HepG2 (cell line): ENCODE measurements around the gene SPTBN4. TPM values are rescaled to one million over a fixed set of nuclear protein-coding genes. Genes with fewer than 3 reads are reported as not detected.

Experiments
- ARHGAP35 ChIP-seq: sonication (generic); formaldehyde crosslinking; IDR thresholded peaks from 2 replicates; pipeline ENCODE4 v1.9.0; 2022; ENCODE audit warnings: mild to moderate bottlenecking, inconsistent platforms, moderate library complexity, missing genetic modification reagents, borderline replicate concordance
- EED ChIP-seq: sonication (generic); formaldehyde crosslinking; IDR thresholded peaks from 2 replicates; pipeline ENCODE4 v1.5.0; 2020; ENCODE audit warnings: mild to moderate bottlenecking, missing genetic modification reagents
- GABPB1 ChIP-seq: IDR thresholded peaks from 2 replicates; pipeline ENCODE4 v1.6.1; 2016; ENCODE audit warnings: mild to moderate bottlenecking, missing genetic modification reagents, moderate library complexity, missing compliant biosample characterization
- RXRA ChIP-seq: sonication (generic); formaldehyde crosslinking; IDR thresholded peaks from 2 replicates; pipeline ENCODE4 v1.5.1; 2020; ENCODE audit warnings: missing genetic modification reagents
- SIN3A ChIP-seq: IDR thresholded peaks from 2 replicates; pipeline ENCODE4 v1.6.1; 2011; ENCODE audit warnings: low read depth, mild to moderate bottlenecking, control low read depth, low read length, borderline replicate concordance
- SP4 ChIP-seq: sonication (generic); formaldehyde crosslinking; IDR thresholded peaks from 2 replicates; pipeline ENCODE4 v1.8.1; 2023; ENCODE audit warnings: mild to moderate bottlenecking, missing genetic modification reagents
- TBL1XR1 ChIP-seq: fragments of 150-350 bp; IDR thresholded peaks from 2 replicates; pipeline ENCODE4 v1.6.1; 2014; ENCODE audit warnings: borderline replicate concordance, low read length; ENCODE audit not compliant: partially characterized antibody
- ZBTB8A ChIP-seq: sonication (generic); formaldehyde crosslinking; IDR thresholded peaks from 2 replicates; pipeline ENCODE4 v1.4.0; 2020; ENCODE audit warnings: mild to moderate bottlenecking, low read depth, missing genetic modification reagents, borderline replicate concordance
- ZFP36L1 ChIP-seq: sonication (generic); formaldehyde crosslinking; IDR thresholded peaks from 2 replicates; pipeline ENCODE4 v1.8.0; 2022; ENCODE audit warnings: mild to moderate bottlenecking, missing genetic modification reagents, moderate library complexity
- ZNF354B ChIP-seq: sonication (generic); formaldehyde crosslinking; IDR thresholded peaks from 2 replicates; pipeline ENCODE4 v1.8.0; 2022; ENCODE audit warnings: mild to moderate bottlenecking, missing genetic modification reagents
- polyA plus RNA-seq, 8 experiments: library from polyadenylated mRNA; depleted of rRNA in 3 of 8; stranded (reverse) in 7 of 8; unstranded in 1 of 8; fragments of >200 nt; fragmentation: Illumina TruSeq in 4 of 8; extraction: Trizol in 4 of 8; gene quantifications; 2 replicates each; pipeline versions ENCODE4 v1.2.1 to v1.2.3, GENCODE V29; 2011 to 2016; ENCODE audit warnings: low read depth in 4 of 8, missing spikeins in 1 of 8, mixed read lengths in 1 of 8; ENCODE audit not compliant: insufficient read depth in 1 of 8
- total RNA-seq, 5 experiments: library from RNA; depleted of rRNA; stranded (reverse); fragments of >200 nt; fragmentation: Illumina TruSeq; extraction: Trizol; gene quantifications; 2 replicates each; pipeline ENCODE4 v1.2.3, GENCODE V29; 2016; ENCODE audit warnings: low read depth in 1 of 5
- TF ChIP-seq, protein P1 (sequence below): sonication (generic); formaldehyde crosslinking; IDR thresholded peaks from 2 replicates; pipeline ENCODE4 v1.8.1; 2023; ENCODE audit warnings: missing genetic modification reagents, inconsistent platforms, borderline replicate concordance
- TF ChIP-seq, protein P2 (sequence below): IDR thresholded peaks from 2 replicates; pipeline ENCODE4 v1.6.1; 2012; ENCODE audit warnings: inconsistent platforms
- TF ChIP-seq, protein P3 (sequence below): sonication (generic); formaldehyde crosslinking; IDR thresholded peaks from 2 replicates; pipeline ENCODE4 v1.5.0; 2020; ENCODE audit warnings: mild to moderate bottlenecking, missing genetic modification reagents, moderate library complexity
- TF ChIP-seq, protein P4 (sequence below): sonication (generic); formaldehyde crosslinking; IDR thresholded peaks from 2 replicates; pipeline ENCODE4 v1.5.0; 2020; ENCODE audit warnings: missing genetic modification reagents
- TF ChIP-seq, protein P5 (sequence below): sonication (generic); formaldehyde crosslinking; IDR thresholded peaks from 2 replicates; pipeline ENCODE4 v1.4.0; 2020; ENCODE audit warnings: mild to moderate bottlenecking, missing genetic modification reagents

SPTBN4 gene
- total and polyA plus RNA-seq, 2 of the 13 experiments (the other 11 are each of a cell fraction or from before 2014, with no cell fraction given), result 0.11 TPM

DNA sequence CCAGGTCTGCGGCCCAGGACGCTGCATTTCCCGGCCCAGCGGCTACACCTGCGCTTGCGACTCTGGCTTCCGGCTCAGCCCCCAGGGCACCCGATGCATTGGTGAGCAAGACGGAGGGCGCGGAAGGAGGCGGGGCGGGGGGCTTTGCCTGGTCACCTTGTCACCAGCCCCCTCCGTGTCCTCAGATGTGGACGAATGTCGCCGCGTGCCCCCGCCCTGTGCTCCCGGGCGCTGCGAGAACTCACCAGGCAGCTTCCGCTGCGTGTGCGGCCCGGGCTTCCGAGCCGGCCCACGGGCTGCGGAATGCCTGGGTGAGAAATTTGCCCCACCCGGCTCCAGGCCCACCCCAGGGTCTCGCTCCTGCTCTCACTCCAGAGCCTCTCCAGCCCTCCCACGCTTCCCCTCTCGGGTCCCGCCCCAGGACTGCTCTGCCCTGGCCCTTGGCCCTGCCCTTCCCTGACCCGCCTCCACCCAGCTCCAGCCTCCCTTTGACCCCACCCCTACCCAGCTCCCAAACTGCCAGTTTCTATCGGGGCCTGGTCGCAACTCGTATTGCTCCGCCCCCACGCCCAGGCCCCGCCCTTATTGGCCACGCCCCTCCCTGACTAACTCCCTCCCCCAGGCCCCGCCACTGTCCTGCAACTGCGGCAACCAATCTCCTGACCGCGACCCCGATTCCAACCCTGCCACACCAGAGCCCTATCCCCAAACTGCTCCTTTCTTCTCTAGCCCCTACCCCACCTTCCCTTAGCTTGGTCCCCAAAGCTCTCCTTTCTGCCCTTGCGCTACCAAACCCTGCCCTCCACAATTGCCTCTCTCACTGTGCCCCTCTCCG is 143.0 kb downstream of the SPTBN4 start (continued):
- TF ChIP-seq SIN3A (no peak), EED (no peak), TBL1XR1 (no peak), ZBTB8A (CRISPR knock-in tag) (no peak), SP4 (CRISPR knock-in tag) (0 out of 2 replicates have a peak, but pooled peaks have one; percentile 61), GABPB1 (CRISPR knock-in tag) (peak; percentile 62; the same call in 1 of the 2 replicates), ARHGAP35 (CRISPR knock-in tag) (no peak), ZFP36L1 (CRISPR knock-in tag) (no peak), RXRA (CRISPR knock-in tag) (no peak), ZNF354B (CRISPR knock-in tag) (no peak)
- TF ChIP-seq, protein P1, sequence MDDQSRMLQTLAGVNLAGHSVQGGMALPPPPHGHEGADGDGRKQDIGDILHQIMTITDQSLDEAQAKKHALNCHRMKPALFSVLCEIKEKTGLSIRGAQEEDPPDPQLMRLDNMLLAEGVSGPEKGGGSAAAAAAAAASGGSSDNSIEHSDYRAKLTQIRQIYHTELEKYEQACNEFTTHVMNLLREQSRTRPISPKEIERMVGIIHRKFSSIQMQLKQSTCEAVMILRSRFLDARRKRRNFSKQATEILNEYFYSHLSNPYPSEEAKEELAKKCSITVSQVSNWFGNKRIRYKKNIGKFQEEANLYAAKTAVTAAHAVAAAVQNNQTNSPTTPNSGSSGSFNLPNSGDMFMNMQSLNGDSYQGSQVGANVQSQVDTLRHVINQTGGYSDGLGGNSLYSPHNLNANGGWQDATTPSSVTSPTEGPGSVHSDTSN (CRISPR knock-in tag), result no peak
- TF ChIP-seq, protein P2, sequence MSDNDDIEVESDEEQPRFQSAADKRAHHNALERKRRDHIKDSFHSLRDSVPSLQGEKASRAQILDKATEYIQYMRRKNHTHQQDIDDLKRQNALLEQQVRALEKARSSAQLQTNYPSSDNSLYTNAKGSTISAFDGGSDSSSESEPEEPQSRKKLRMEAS, result 0 out of 2 replicates have a peak, but pooled peaks have one; percentile 16
- TF ChIP-seq, protein P3, sequence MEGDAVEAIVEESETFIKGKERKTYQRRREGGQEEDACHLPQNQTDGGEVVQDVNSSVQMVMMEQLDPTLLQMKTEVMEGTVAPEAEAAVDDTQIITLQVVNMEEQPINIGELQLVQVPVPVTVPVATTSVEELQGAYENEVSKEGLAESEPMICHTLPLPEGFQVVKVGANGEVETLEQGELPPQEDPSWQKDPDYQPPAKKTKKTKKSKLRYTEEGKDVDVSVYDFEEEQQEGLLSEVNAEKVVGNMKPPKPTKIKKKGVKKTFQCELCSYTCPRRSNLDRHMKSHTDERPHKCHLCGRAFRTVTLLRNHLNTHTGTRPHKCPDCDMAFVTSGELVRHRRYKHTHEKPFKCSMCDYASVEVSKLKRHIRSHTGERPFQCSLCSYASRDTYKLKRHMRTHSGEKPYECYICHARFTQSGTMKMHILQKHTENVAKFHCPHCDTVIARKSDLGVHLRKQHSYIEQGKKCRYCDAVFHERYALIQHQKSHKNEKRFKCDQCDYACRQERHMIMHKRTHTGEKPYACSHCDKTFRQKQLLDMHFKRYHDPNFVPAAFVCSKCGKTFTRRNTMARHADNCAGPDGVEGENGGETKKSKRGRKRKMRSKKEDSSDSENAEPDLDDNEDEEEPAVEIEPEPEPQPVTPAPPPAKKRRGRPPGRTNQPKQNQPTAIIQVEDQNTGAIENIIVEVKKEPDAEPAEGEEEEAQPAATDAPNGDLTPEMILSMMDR (CRISPR knock-in tag), result no peak
- TF ChIP-seq, protein P4, sequence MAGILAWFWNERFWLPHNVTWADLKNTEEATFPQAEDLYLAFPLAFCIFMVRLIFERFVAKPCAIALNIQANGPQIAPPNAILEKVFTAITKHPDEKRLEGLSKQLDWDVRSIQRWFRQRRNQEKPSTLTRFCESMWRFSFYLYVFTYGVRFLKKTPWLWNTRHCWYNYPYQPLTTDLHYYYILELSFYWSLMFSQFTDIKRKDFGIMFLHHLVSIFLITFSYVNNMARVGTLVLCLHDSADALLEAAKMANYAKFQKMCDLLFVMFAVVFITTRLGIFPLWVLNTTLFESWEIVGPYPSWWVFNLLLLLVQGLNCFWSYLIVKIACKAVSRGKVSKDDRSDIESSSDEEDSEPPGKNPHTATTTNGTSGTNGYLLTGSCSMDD (CRISPR knock-in tag), result no peak
- TF ChIP-seq, protein P5, sequence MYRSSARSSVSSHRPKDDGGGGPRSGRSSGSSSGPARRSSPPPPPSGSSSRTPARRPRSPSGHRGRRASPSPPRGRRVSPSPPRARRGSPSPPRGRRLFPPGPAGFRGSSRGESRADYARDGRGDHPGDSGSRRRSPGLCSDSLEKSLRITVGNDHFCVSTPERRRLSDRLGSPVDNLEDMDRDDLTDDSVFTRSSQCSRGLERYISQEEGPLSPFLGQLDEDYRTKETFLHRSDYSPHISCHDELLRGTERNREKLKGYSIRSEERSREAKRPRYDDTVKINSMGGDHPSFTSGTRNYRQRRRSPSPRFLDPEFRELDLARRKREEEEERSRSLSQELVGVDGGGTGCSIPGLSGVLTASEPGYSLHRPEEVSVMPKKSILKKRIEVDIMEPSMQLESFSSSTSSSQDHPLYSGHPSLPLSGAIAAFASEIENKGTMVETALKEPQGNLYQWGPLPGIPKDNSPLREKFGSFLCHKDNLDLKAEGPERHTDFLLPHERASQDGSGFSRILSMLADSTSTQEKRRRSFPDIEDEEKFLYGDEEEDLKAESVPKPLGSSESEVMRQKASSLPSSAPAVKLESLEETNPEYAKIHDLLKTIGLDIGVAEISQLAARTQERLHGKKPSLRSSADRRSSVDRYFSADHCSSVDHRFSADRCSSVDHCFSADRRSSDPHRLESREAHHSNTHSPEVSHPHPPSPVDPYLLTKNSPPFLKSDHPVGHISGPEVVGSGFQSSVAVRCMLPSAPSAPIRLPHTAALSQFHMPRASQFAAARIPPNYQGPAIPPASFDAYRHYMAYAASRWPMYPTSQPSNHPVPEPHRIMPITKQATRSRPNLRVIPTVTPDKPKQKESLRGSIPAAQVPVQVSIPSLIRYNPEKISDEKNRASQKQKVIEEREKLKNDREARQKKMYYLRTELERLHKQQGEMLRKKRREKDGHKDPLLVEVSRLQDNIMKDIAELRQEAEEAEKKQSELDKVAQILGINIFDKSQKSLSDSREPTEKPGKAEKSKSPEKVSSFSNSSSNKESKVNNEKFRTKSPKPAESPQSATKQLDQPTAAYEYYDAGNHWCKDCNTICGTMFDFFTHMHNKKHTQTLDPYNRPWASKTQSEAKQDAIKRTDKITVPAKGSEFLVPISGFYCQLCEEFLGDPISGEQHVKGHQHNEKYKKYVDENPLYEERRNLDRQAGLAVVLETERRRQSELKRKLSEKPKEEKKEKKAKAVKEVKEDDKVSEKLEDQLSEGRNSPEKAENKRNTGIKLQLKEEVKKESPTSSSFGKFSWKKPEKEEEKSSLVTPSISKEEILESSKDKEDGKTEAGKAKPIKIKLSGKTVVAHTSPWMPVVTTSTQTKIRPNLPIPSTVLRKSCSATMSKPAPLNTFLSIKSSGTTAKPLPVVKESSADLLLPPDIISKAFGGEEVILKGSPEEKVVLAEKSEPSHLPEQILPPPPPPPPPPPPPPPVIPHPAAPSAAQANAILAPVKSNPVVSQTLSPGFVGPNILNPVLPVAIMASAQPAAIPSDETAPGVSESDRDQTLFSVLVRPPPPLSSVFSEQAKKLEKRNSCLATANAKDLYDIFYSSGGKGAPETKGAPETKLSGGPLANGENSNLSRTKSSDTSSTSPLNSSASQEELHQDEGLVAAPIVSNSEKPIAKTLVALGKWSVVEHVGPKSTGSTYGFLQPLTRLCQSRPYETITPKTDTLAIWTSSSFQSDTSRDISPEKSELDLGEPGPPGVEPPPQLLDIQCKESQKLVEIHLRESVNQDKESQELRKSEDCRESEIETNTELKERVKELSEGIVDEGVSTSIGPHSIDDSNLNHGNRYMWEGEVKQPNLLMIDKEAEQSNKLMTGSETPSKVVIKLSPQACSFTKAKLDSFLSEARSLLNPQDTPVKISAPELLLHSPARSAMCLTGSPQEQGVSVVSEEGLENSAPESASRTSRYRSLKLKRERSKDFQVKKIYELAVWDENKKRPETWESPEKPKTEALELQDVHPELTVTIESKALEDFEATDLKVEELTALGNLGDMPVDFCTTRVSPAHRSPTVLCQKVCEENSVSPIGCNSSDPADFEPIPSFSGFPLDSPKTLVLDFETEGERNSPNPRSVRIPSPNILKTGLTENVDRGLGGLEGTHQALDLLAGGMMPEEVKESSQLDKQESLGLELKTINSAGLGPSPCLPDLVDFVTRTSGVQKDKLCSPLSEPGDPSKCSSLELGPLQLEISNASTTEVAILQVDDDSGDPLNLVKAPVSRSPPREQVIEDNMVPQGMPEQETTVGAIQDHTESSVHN (CRISPR knock-in tag), result no peak
